HG03025 (cell line): Measurements from ENCODE around the gene C20orf202.

ENCODE experiments used
- ATAC-seq: cut with Tn5 transposase; IDR thresholded peaks from one replicate; pipeline ENCODE4 v1.9.1; 2021; ENCODE audit warnings: mild to moderate bottlenecking, moderate library complexity; ENCODE audit not compliant: unreplicated experiment, low FRiP score

C20orf202 gene

DNA sequence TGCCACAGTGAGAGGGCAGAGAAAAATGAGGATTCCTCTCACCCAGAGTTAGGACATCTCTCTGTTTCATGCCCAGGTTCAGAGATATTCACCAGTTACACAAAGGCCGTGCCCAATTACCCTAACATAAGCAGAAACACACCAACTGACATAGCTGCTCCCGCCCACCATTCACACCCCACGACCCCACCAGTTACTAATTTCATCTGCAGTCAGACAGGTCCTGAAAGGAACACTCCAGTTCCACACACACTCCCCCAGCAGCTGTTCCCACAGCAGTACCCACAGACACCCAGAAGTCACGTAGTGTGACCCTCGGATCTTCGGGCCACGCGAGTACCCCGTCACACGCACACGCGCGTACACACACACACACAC, 19.0 kb upstream of the C20orf202 start:
- no peak for ATAC-seq

GRCh38 chr20:1184638-1185315, 18.5 kb upstream of the C20orf202 start, which contains the start of gene TMEM74B:
Gene TMEM74B (minus strand): TSS chr20:1184981. CDS start chr20:1183801, 1,180 bp downstream.
- ATAC-seq: no peak

DNA sequence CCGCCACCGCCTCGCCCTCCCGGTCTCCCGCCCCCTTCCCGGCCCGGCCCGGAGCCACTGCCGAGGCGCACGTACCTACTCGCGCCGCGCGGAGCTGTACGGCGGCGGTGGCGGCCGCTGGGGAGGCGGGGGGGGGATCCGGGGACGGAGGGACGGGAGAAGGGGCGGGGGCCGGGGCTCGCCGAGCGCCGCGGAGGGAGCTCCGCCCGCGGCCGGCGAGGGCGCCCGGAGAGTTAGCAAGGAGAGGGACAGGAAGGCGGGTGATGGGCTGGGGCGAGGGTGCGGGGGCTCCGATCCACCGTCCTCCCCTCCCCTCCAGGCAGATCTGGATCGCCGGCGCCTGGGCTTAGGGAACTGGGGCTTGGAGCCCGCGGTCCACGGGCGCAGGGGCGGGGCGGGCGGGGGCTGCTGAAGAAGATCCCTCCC, 17.9 kb upstream of the C20orf202 start:
- no peak for ATAC-seq

GRCh38 chr20:1185790-1186334, 17.4 kb upstream of the C20orf202 start:
- ATAC-seq: no peak

DNA sequence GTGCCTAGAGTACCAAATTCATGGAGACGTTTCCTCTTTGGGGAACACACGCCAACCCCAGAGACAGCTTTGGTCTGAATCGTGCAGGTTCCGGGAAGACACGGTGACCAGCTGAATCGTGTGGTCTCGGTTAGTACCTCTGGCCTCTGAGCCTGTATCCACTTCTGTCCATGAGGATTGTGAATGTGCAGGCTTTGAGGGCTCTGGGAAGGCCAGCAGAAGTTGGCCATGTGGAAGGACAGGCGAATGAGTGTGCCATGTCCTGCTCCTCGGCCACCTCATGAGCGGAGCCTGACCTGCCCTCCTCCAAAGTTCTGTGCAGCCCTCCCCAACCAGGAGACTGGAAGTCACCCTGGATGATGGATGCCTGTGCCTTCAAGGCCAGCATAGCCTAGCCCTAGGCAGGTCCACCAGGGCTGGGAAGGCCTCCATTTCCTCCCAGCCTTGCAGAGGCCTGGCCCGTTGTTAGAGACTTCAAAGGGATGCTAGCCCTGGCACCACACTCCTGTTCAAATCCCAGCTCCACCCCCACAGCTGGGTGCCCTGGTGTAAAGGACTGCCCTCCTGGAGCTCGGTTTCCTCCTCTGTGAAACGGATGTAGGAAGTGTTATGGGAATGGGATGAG, 16.8 kb upstream of the C20orf202 start:
- no peak for ATAC-seq

DNA sequence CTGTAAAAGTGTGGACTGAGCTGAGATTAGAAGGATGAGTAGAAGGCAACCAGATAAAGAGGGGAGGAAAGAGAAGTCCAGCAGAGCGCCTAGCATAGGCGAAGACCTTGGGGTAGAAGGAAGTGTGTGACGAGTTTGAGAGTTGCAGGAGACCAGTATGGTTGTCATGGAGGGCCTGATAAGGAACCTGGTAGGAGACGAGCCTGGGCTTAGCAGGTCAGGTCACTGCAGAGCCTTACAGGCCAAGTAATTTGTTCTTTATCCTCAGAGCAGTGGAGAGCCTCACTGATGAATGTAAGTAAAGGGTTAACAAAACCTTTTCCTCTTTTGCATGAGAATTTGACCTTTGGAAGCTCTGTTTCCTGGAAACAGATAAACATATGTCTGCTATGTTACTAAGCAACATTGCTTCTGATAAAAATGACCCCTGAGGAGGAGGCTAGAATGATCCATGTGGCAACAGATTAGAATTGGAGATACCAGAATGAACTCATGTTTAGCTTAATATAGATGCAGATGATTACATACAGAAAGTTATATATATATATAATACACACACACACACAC, 15.6 kb upstream of the C20orf202 start:
- no peak for ATAC-seq

DNA sequence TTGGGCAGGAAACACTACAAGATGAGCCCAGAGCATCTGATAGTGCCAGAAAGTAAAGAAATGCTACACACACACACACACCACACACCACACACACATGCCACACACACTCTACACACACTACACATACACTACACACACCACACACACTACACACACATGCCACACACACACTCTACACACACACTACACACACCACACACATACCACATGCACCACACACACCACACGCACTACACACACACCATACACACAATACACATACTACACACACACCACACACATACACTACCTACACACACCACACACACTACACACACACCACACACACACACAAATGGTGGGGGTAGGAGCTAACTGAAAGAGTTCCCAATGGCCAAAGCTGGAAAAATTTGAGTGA, 14.9 kb upstream of the C20orf202 start:
- ATAC-seq: no peak

GRCh38 chr20:1189827-1190226, 13.4 kb upstream of the C20orf202 start:
- no peak for ATAC-seq

- no peak for ATAC-seq
Observed at GRCh38 chr20:1190847-1191246, 12.4 kb upstream of the C20orf202 start.

DNA sequence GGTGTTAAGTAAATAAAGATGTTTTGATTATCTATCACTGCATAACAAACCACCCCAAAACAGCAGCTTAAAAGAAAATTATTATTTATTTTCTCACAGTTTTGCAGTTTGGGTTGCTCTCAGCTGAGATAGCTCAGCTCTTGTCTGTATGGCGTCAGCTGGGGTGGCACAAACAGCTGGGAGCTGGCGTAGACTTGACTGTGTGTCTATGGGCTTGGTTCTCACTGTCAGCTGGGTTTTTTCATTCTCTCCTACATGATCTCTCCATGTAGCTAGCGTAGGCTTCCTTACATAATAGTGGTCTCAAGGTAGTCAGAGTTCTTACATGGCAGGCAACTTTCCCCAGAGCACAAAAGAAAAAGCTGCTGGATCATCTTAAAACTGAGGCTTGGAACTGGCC, 12.0 kb upstream of the C20orf202 start:
- no peak for ATAC-seq

- ATAC-seq: no peak
Observed at GRCh38 chr20:1195226-1195625, 8.0 kb upstream of the C20orf202 start.

GRCh38 chr20:1196634-1197033, 6.6 kb upstream of the C20orf202 start:
- no peak for ATAC-seq

DNA sequence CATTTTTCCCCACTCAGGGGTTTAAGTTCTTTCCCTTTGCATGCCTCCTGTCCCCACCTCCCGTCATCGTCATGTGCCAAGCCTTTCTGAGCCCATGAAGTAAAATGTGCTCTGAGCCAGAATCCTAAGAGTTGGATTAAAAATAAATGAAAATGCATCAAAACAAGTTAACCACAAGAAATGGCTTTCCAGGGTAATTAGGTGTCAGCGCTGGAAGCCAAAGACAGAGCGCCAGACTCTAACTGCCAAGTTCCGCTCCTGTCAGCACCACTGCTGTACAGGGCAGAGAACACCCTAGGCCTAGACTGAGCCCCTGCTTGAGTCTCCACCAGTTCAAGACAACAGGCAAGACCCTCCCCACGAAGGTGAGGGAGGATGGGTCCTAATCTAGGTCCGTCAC, 5.5 kb upstream of the C20orf202 start:
- ATAC-seq: no peak

DNA sequence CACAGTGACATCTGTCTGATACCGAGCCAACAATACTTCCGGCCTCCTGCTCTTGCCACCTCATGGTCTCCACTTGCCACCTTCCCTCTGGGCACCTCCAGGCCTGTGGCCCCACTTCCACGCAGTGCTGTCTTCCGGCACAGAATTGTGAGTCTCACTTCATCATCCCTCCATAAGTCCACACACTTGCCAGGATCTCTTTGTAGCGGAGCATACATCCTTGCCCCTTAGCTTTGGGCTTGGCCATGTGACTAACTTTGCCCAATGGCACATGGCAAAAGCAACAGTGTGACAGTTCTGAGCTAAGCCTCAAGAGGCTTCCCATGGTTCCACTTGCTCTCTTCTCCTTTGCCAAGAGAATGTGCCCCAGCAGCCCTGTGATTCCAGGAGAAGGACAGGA, 4.5 kb upstream of the C20orf202 start:
- ATAC-seq: no peak

DNA sequence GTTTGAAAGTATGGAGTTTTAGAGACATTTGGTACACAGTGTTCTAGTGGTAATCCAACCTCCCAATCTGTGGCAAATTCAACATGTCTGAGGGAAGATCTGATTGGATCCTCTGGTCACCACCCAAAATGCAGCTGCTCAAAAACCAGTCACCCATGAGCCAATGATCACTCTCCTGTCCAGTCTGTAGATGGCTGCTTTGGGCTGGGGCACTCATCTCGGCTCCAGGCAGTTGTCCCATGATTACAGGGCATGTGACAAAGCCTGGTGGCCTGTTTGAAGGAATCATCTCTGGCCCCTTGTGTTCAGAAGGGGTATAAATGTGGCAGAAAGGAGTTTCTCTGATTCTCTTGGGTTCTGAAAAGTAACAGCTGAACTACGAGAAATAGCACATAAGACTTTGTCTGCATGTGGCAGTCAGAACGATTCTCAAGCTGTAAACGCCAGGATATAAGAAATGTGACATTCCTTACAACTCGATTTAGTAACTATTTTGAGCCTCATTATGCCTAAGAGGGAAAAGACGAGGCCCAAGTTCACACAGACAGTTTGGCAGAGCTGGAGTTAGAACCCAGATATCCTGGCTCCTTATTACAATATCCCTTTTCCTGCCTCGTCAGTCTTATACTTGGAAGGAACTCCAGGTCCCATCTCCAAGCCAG, 3.9 kb upstream of the C20orf202 start:
- ATAC-seq: no peak

- no peak for ATAC-seq
Observed at GRCh38 chr20:1199964-1200363, 3.3 kb upstream of the C20orf202 start.

- ATAC-seq: no peak
Observed at GRCh38 chr20:1203630-1204029, 376 bp downstream of the C20orf202 start.

- ATAC-seq: no peak
Observed at GRCh38 chr20:1204113-1204512, 859 bp downstream of the C20orf202 start.

DNA sequence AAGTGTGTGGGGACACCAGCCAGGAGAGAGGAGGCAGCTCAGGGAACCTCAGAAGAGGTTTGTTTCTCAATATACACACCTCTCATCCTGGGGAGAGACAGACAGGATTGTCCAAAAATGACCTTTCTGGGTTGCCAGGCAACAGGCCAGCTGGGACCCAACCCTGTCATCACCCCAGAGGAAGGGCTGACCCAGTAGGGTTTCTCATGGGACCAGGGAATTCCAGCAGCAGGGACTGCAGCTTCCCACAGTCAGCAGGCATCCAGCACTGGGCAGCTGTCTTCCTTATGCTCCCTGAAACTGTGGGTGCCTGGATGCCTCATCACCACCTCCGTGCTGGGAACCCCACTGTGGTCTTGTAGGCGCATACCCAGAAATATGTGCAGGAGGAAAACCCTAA, 1.3 kb downstream of the C20orf202 start:
- ATAC-seq: no peak

DNA sequence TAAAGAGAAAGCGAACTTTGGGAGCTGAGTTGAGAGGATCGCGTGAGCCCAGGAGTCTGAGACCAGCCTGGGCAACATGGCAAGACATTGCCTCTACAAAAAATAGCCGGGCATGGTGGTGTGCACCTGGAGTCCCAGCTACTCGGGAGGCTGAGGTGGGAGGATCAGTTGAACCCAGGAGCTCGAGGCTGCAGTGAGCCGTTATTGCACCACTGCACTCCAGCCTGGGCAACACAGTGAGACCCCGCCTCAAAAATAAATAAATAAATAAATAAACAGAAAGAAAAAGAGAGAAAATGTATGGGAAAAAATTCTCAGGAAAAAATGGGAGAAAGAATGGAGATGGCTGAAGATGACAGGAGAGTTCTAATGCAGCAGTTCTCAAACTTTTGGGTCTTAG, 2.5 kb downstream of the C20orf202 start:
- ATAC-seq: no peak
